Natural killer cell (primary cell): Measurements from ENCODE around the gene PIN4. TPM values are rescaled to one million over a fixed set of nuclear protein-coding genes. Genes with fewer than 3 reads are reported as not detected.

Experiments used
- ATAC-seq, 3 donors: fragments of 150-1000 bp in 2 of 3; fragments of 200-7000 bp in 1 of 3; cut with Tn5 transposase; 1 replicate in 1 of 3; 2 replicates in 2 of 3; pipeline ENCODE4 v1.10.0; 2021; ENCODE audit warnings: mild to moderate bottlenecking in 2 of 3, moderate library complexity in 2 of 3
- DNase-seq, 2 donors: peaks; one replicate each; pipeline versions ENCODE4 v3.0.0 to v3.0.0-alpha.2; 2013 to 2021; ENCODE audit warnings: mixed read lengths in 1 of 2
- H3K27ac ChIP-seq: one replicate; pipeline ENCODE4 v1.5.1; 2013; ENCODE audit warnings: mild to moderate bottlenecking, low read length
- H3K27me3 ChIP-seq: one replicate; pipeline ENCODE4 v1.6.1; 2013; ENCODE audit warnings: low read length; ENCODE audit not compliant: control insufficient read depth, insufficient read depth
- H3K36me3 ChIP-seq: one replicate; pipeline ENCODE4 v1.6.1; 2013; ENCODE audit warnings: low read length; ENCODE audit not compliant: control insufficient read depth, insufficient read depth
- H3K4me1 ChIP-seq: one replicate; pipeline ENCODE4 v1.6.1; 2013; ENCODE audit warnings: low read length; ENCODE audit not compliant: control insufficient read depth, insufficient read depth
- H3K4me3 ChIP-seq: one replicate; pipeline ENCODE4 v1.5.1; 2013; ENCODE audit warnings: low read length
- H3K9me3 ChIP-seq: one replicate; pipeline ENCODE4 v1.6.1; 2013; ENCODE audit warnings: low read length; ENCODE audit not compliant: control insufficient read depth, insufficient read depth
- H3K27ac Mint-ChIP-seq, 2 donors: one replicate each; pipeline ENCODE4 v1.8.0; 2022; ENCODE audit warnings: mild to moderate bottlenecking in 2 of 2, mixed read lengths in 2 of 2, moderate library complexity in 1 of 2
- H3K27me3 Mint-ChIP-seq, 2 donors: one replicate each; pipeline ENCODE4 v1.8.0; 2022; ENCODE audit warnings: low read depth in 2 of 2, mixed read lengths in 2 of 2
- H3K36me3 Mint-ChIP-seq: one replicate; pipeline ENCODE4 v1.8.0; 2022; ENCODE audit warnings: mixed read lengths
- H3K4me1 Mint-ChIP-seq, 2 donors: one replicate each; pipeline ENCODE4 v1.8.0; 2022; ENCODE audit warnings: mixed read lengths in 2 of 2
- H3K4me3 Mint-ChIP-seq: one replicate; pipeline ENCODE4 v1.8.0; 2022; ENCODE audit warnings: mild to moderate bottlenecking, moderate library complexity, mixed read lengths
- H3K9me3 Mint-ChIP-seq, 2 donors: one replicate each; pipeline ENCODE4 v1.8.0; 2022; ENCODE audit warnings: mixed read lengths in 2 of 2
- WGBS: methylation state at CpG from one replicate; pipeline ENCODE4 v1.1.7; 2013; ENCODE audit warnings: missing lambda C conversion rate; ENCODE audit not compliant: insufficient coverage; 5-methylcytosine and 5-hydroxymethylcytosine counted together
- intact Hi-C: fragments of 100-400 bp; cut with micrococcal nuclease; formaldehyde crosslinking; loops from one replicate; pipeline ENCODE4 v1.14.2; 2022
- total RNA-seq, 4 donors: library from RNA; stranded (reverse); fragments of 120-200 nt in 1 of 4; gene quantifications; one replicate each; pipeline versions ENCODE4 v1.2.3 to v1.2.4, GENCODE V29; 2013 to 2022
- TF ChIP-seq, protein P1 (sequence below): fragments of 200-600 bp; IDR thresholded peaks from one replicate; pipeline ENCODE4 v1.8.0; 2022; ENCODE audit warnings: antibody characterized with exemption

Gene PIN4
- total RNA-seq, 3 donors from 2014 or later (not counting 1 experiment from before 2014, with no cell fraction given), result 5.6 to 6.2 (median 5.9) TPM

- intact Hi-C loops, result loop anchor here (10.0 kb wide), 2 partner anchors 1774 to 1894 kb away; no protein-coding TSS in a partner anchor
- H3K27ac ChIP-seq, result no peak overlapping the region
- H3K9me3 ChIP-seq, result no peaks in the 10 kb centered on the region
- H3K27ac Mint-ChIP-seq, result no peak overlapping the region
- DNase-seq, result no peak
- no peaks in the 10 kb centered on the region for H3K36me3 ChIP-seq
- H3K27me3 Mint-ChIP-seq, result no peaks in the 10 kb centered on the region
- H3K4me3 Mint-ChIP-seq, result no peak overlapping the region
- no peak overlapping the region for H3K4me3 ChIP-seq
- H3K4me1 Mint-ChIP-seq, result no peaks in the 10 kb centered on the region
- no peaks in the 10 kb centered on the region for H3K27me3 ChIP-seq
- no peaks in the 10 kb centered on the region for H3K9me3 Mint-ChIP-seq
- H3K36me3 Mint-ChIP-seq, result no peaks in the 10 kb centered on the region
- ATAC-seq, result no peak
- 94% methylated on average over 3 of the region's 4 CpGs for WGBS
- TF ChIP-seq, protein P1, sequence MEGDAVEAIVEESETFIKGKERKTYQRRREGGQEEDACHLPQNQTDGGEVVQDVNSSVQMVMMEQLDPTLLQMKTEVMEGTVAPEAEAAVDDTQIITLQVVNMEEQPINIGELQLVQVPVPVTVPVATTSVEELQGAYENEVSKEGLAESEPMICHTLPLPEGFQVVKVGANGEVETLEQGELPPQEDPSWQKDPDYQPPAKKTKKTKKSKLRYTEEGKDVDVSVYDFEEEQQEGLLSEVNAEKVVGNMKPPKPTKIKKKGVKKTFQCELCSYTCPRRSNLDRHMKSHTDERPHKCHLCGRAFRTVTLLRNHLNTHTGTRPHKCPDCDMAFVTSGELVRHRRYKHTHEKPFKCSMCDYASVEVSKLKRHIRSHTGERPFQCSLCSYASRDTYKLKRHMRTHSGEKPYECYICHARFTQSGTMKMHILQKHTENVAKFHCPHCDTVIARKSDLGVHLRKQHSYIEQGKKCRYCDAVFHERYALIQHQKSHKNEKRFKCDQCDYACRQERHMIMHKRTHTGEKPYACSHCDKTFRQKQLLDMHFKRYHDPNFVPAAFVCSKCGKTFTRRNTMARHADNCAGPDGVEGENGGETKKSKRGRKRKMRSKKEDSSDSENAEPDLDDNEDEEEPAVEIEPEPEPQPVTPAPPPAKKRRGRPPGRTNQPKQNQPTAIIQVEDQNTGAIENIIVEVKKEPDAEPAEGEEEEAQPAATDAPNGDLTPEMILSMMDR, result no peak
- H3K4me1 ChIP-seq, result peaks cover 8% of the 10 kb centered on the region
Measured at GRCh38 chrX:72240976-72241375, 59.4 kb downstream of the PIN4 start.

- intact Hi-C loops, result loop anchor here (10.0 kb wide), 2 partner anchors 1771 to 1891 kb away; no protein-coding TSS in a partner anchor
Measured at GRCh38 chrX:72243472-72243871, 61.9 kb downstream of the PIN4 start.

GRCh38 chrX:72245461-72246089 is 64.0 kb downstream of the PIN4 start:
- H3K27me3 Mint-ChIP-seq, result no peaks in the 10 kb centered on the region
- peak; percentile 15 to 56 for DNase-seq
- H3K36me3 ChIP-seq, result no peaks in the 10 kb centered on the region
- no peaks in the 10 kb centered on the region for H3K4me1 Mint-ChIP-seq
- H3K27ac Mint-ChIP-seq, result no peak overlapping the region
- 96% methylated on average over 2 of the region's 3 CpGs for WGBS
- H3K4me3 Mint-ChIP-seq, result no peak overlapping the region
- H3K36me3 Mint-ChIP-seq, result no peaks in the 10 kb centered on the region
- peak in 1 of 3 donors; percentile 61 for ATAC-seq
- intact Hi-C loops, result loop anchor here (10.0 kb wide), 2 partner anchors 1769 to 1889 kb away; no protein-coding TSS in a partner anchor
- H3K9me3 ChIP-seq, result no peaks in the 10 kb centered on the region
- no peak overlapping the region for H3K27ac ChIP-seq
- H3K4me3 ChIP-seq, result no peak overlapping the region
- TF ChIP-seq, protein P1, result peak; percentile 59
- no peaks in the 10 kb centered on the region for H3K27me3 ChIP-seq
- no peaks in the 10 kb centered on the region for H3K4me1 ChIP-seq
- H3K9me3 Mint-ChIP-seq, result no peaks in the 10 kb centered on the region

More at GRCh38 chrX:72243472-72243871, 61.9 kb downstream of the PIN4 start:
- peaks cover 6% of the 10 kb centered on the region for H3K4me1 ChIP-seq
- H3K4me3 Mint-ChIP-seq, result no peak overlapping the region
- H3K27ac Mint-ChIP-seq, result no peak overlapping the region
- no peak overlapping the region for H3K27ac ChIP-seq
- 60% methylated on average over 1 of the region's 3 CpGs for WGBS
- no peak overlapping the region for H3K4me3 ChIP-seq
- H3K36me3 Mint-ChIP-seq, result no peaks in the 10 kb centered on the region
- H3K4me1 Mint-ChIP-seq, result no peaks in the 10 kb centered on the region
- H3K9me3 Mint-ChIP-seq, result no peaks in the 10 kb centered on the region
- H3K9me3 ChIP-seq, result no peaks in the 10 kb centered on the region
- no peak for ATAC-seq
- H3K27me3 ChIP-seq, result no peaks in the 10 kb centered on the region
- DNase-seq, result no peak
- TF ChIP-seq, protein P1, result no peak
- no peaks in the 10 kb centered on the region for H3K36me3 ChIP-seq
- H3K27me3 Mint-ChIP-seq, result no peaks in the 10 kb centered on the region
